Endothelial cell of umbilical vein (primary cell): Measurements from ENCODE around the gene CRIM1. TPM values are rescaled to one million over a fixed set of nuclear protein-coding genes. Genes with fewer than 3 reads are reported as not detected.

Source experiments
- BruUV-seq: library from RNA; stranded (reverse); fragments of 400-500 nt; replicated peaks from 2 replicates; lab custom pipeline; 2021; lab: Mats Ljungman, UMichigan
- CTCF ChIA-PET: fragments of 300-600, 350-600 bp; sonication (Branson Sonifier 250); formaldehyde crosslinking; loops from one replicate; lab custom pipeline; 2021; ENCODE audit warnings: antibody characterized with exemption, inconsistent platforms; lab: Charles Lee
- POLR2A ChIA-PET: fragments of 300-600, 350-600 bp; sonication (Branson Sonifier 250); formaldehyde crosslinking; loops from one replicate; lab custom pipeline; 2021; ENCODE audit warnings: antibody characterized with exemption, inconsistent platforms; lab: Charles Lee
- DNase-seq: peaks from one replicate; pipeline ENCODE4 v3.0.0-alpha.2; 2011; ENCODE audit warnings: low read depth, low spot score
- FAIRE-seq: peaks from 2 replicates; lab custom pipeline; 2011; peaks lifted over from hg19 to GRCh38; lab: Jason Lieb, UNC
- H2AFZ ChIP-seq: 2 replicates; pipeline ENCODE4 v1.6.0; 2012; ENCODE audit warnings: low read depth, low read length, control low read depth, inconsistent platforms
- H3K27ac ChIP-seq: 2 replicates; pipeline ENCODE4 v1.5.1; 2011; ENCODE audit warnings: low read depth, mild to moderate bottlenecking, control low read depth, low read length, moderate library complexity; ENCODE audit not compliant: insufficient read depth
- H3K27me3 ChIP-seq, 2 experiments: 2 replicates each; pipeline versions ENCODE4 v1.6.0 to v1.6.1; 2011; ENCODE audit warnings: low read length in 2 of 2, mixed read lengths in 1 of 2; ENCODE audit not compliant: control insufficient read depth in 2 of 2, insufficient read depth in 2 of 2
- H3K36me3 ChIP-seq, 2 experiments: 2 replicates in 1 of 2; 3 replicates in 1 of 2; pipeline ENCODE4 v1.5.1; 2011; ENCODE audit warnings: low read length in 2 of 2, mild to moderate bottlenecking in 1 of 2, moderate library complexity in 1 of 2; ENCODE audit not compliant: control insufficient read depth in 2 of 2, insufficient read depth in 2 of 2; ENCODE audit errors: extremely low read depth in 1 of 2
- H3K4me1 ChIP-seq: 3 replicates; pipeline ENCODE4 v1.5.1; 2011; ENCODE audit warnings: mild to moderate bottlenecking, low read length; ENCODE audit not compliant: control insufficient read depth, insufficient read depth; ENCODE audit errors: extremely low read depth
- H3K4me2 ChIP-seq: 2 replicates; pipeline ENCODE4 v1.6.1; 2011; ENCODE audit warnings: low read length, control low read depth, mixed read lengths; ENCODE audit not compliant: insufficient read depth
- H3K4me3 ChIP-seq, 3 experiments: fragments of 200-600 bp in 1 of 3; sonication (generic), shearing (Covaris generic) in 1 of 3; replicated peaks in 1 of 3; 2 replicates each; pipeline ENCODE4 v1.5.1; 2011 to 2016; ENCODE audit warnings: control low read depth in 3 of 3, low read length in 3 of 3, mild to moderate bottlenecking in 2 of 3, inconsistent platforms in 1 of 3, low read depth in 1 of 3, moderate library complexity in 1 of 3; ENCODE audit not compliant: insufficient read depth in 1 of 3
- H3K79me2 ChIP-seq: 2 replicates; pipeline ENCODE4 v1.6.0; 2012; ENCODE audit warnings: low read length, inconsistent platforms; ENCODE audit not compliant: control insufficient read depth, insufficient read depth
- H3K9ac ChIP-seq: replicated peaks from 2 replicates; pipeline ENCODE3; 2011; ENCODE audit warnings: low read length, control low read depth; ENCODE audit not compliant: insufficient read depth; ENCODE audit errors: extremely low read depth
- H3K9me1 ChIP-seq: replicated peaks from 3 replicates; pipeline ENCODE4 v1.6.0; 2011; ENCODE audit warnings: mild to moderate bottlenecking, low read length; ENCODE audit not compliant: control insufficient read depth, insufficient read depth; ENCODE audit errors: extremely low read depth
- H3K9me3 ChIP-seq: replicated peaks from 2 replicates; pipeline ENCODE4 v1.5.1; 2012; ENCODE audit warnings: low read length, inconsistent platforms; ENCODE audit not compliant: control insufficient read depth, insufficient read depth
- H4K20me1 ChIP-seq: replicated peaks from 2 replicates; pipeline ENCODE3; 2011; ENCODE audit warnings: mild to moderate bottlenecking, low read length; ENCODE audit not compliant: control insufficient read depth, insufficient read depth; ENCODE audit errors: extremely low read depth
- CTCF ChIP-seq, 2 donors: IDR thresholded peaks; 1 replicate in 1 of 2; 2 replicates in 1 of 2; pipeline ENCODE4 v1.5.1; 2011; ENCODE audit warnings: low read length in 2 of 2, mild to moderate bottlenecking in 2 of 2, moderate library complexity in 2 of 2, control low read depth in 1 of 2, inconsistent platforms in 1 of 2, low read depth in 1 of 2; ENCODE audit not compliant: insufficient read depth in 1 of 2; ENCODE audit errors: extremely low read depth in 1 of 2
- EZH2 ChIP-seq: IDR thresholded peaks from 2 replicates; pipeline ENCODE4 v1.6.1; 2012; ENCODE audit warnings: borderline replicate concordance, low read depth, mild to moderate bottlenecking, moderate library complexity, low read length, inconsistent platforms; ENCODE audit not compliant: severe bottlenecking
- FOS ChIP-seq: IDR thresholded peaks from 2 replicates; pipeline ENCODE4 v1.6.1; 2011; ENCODE audit warnings: mild to moderate bottlenecking, low read length, moderate library complexity, borderline replicate concordance; ENCODE audit not compliant: insufficient read depth
- GATA2 ChIP-seq: IDR thresholded peaks from 2 replicates; pipeline ENCODE4 v1.7.0; 2011; ENCODE audit warnings: low read depth, mild to moderate bottlenecking, moderate library complexity, mixed read lengths, low read length; ENCODE audit not compliant: insufficient read length, insufficient read depth
- JUN ChIP-seq: IDR thresholded peaks from 2 replicates; pipeline ENCODE4 v1.6.1; 2011; ENCODE audit warnings: borderline replicate concordance, low read depth; ENCODE audit not compliant: insufficient read length, insufficient read depth
- MAX ChIP-seq: IDR thresholded peaks from 2 replicates; pipeline ENCODE4 v1.6.1; 2011; ENCODE audit not compliant: insufficient read depth, insufficient read length
- MYC ChIP-seq: IDR thresholded peaks from one replicate; pipeline ENCODE4 v1.6.1; 2011; ENCODE audit warnings: mild to moderate bottlenecking, low read depth, low read length
- POLR2A ChIP-seq: IDR thresholded peaks from 2 replicates; pipeline ENCODE4 v1.6.1; 2012; ENCODE audit warnings: low read depth, mild to moderate bottlenecking, control low read depth, low read length
- POLR2AphosphoS5 ChIP-seq: IDR thresholded peaks from 2 replicates; pipeline ENCODE4 v1.6.1; 2012; ENCODE audit warnings: low read depth, mild to moderate bottlenecking, control low read depth, low read length, moderate library complexity; ENCODE audit not compliant: insufficient read depth
- dilution Hi-C: fragments of 300-500 bp; cut with MboI; formaldehyde crosslinking; loops from one replicate; pipeline ENCODE4 v1.15.0; 2019; ENCODE audit warnings: low sequenced_read_pairs; ENCODE audit not compliant: extremely low pct_ligation_motif_present
- intact Hi-C: fragments of 100-400 bp; cut with micrococcal nuclease; formaldehyde crosslinking; loops from one replicate; pipeline ENCODE4 v1.10.0; 2022
- polyA plus RNA-seq, 4 experiments: library from polyadenylated mRNA; depleted of rRNA in 3 of 4; stranded (reverse) in 3 of 4; unstranded in 1 of 4; fragments of >200 nt; gene quantifications; 2 replicates each; pipeline versions ENCODE4 v1.2.1 to v1.2.3, GENCODE V29; 2011 to 2012; ENCODE audit warnings: missing spikeins in 1 of 4
- total RNA-seq: library from RNA; stranded (reverse); gene quantifications from 2 replicates; pipeline ENCODE4 v1.2.3, GENCODE V29; 2021

The CRIM1 gene
- total and polyA plus RNA-seq, 2 donors (not counting 3 experiments of a cell fraction or from before 2014, with no cell fraction given) = 422 to 649 TPM

- peak overlapping the region; percentile 59 for H3K4me2 ChIP-seq
- H2AFZ ChIP-seq = no peak overlapping the region
- H3K9me3 ChIP-seq = no peaks in the 10 kb centered on the region
- H3K4me3 ChIP-seq = peak overlapping the region in 1 of 3 experiments; percentile 17
- no TSS peak for BruUV-seq
- TF ChIP-seq POLR2AphosphoS5 (peak; percentile 58), MYC (no peak)
- peaks cover 3% of the 10 kb centered on the region for H3K9me1 ChIP-seq
- ChIA-PET CTCF (interaction anchor here (0.8 to 4.5 kb wide), 7 partner anchors 15 to 82 kb away, joined by 3 to 16 read pairs (median 4); no protein-coding TSS in a partner anchor), POLR2A (interaction anchor here (1.2 to 1.3 kb wide), 2 partner anchors 15 to 49 kb away, joined by 3 to 4 read pairs; partner anchors contain the start of gene CRIM1)
- dilution Hi-C loops = no loop called here
- H3K27me3 ChIP-seq = no peaks in the 10 kb centered on the region
- peaks cover 96% of the 10 kb centered on the region for H3K4me1 ChIP-seq
- intact Hi-C loops = loop anchor here (1.0 kb wide), 1 partner anchor 9 kb away; no protein-coding TSS in a partner anchor
- H4K20me1 ChIP-seq = peaks cover 6% of the 10 kb centered on the region
- peaks cover 100% of the 10 kb centered on the region for H3K79me2 ChIP-seq
- H3K36me3 ChIP-seq = peaks cover 0 to 17% of the 10 kb centered on the region in 2 experiments
- no peak for FAIRE-seq
- peak overlapping the region; percentile 92 for H3K27ac ChIP-seq
- no peak for DNase-seq
- H3K9ac ChIP-seq = peak overlapping the region; percentile 45
Measured at GRCh38 chr2:36404318-36404717, 48.7 kb downstream of the CRIM1 start.

GRCh38 chr2:36404754-36405153 is 49.2 kb downstream of the CRIM1 start:
- peaks cover 0 to 16% of the 10 kb centered on the region in 2 experiments for H3K36me3 ChIP-seq

More at GRCh38 chr2:36404754-36405153, 49.2 kb downstream of the CRIM1 start:
- Histone ChIP-seq H3K4me3 (no peak overlapping the region), H3K4me2 (peak overlapping the region; percentile 59), H3K4me1 (peaks cover 97% of the 10 kb centered on the region), H3K9ac (peak overlapping the region; percentile 45), H3K27ac (peak overlapping the region; percentile 92), H3K27me3 (no peaks in the 10 kb centered on the region), H3K79me2 (peaks cover 100% of the 10 kb centered on the region), H3K9me1 (peaks cover 4% of the 10 kb centered on the region), H2AFZ (no peak overlapping the region), H3K9me3 (no peaks in the 10 kb centered on the region), H4K20me1 (peaks cover 6% of the 10 kb centered on the region)
- ChIA-PET POLR2A (interaction anchor here (0.7 to 1.3 kb wide), 3 partner anchors 9 to 50 kb away, joined by 3 to 4 read pairs (median 3); partner anchors contain the start of gene CRIM1), CTCF (interaction anchor here (1.1 to 4.5 kb wide), 8 partner anchors 8 to 81 kb away, joined by 3 to 16 read pairs (median 4); no protein-coding TSS in a partner anchor)
- dilution Hi-C loops (no loop called here), intact Hi-C loops (loop anchor here (1.0 kb wide), 1 partner anchor 9 kb away; no protein-coding TSS in a partner anchor)
- no TSS peak for BruUV-seq
- FAIRE-seq = no peak
- no peak for DNase-seq
- no peak for TF ChIP-seq FOS
- no peak for TF ChIP-seq GATA2
- no peak for TF ChIP-seq EZH2
- no peak for TF ChIP-seq MYC
- TF ChIP-seq CTCF (IDR thresholded peaks at IDR 0.05; ENCODE audit: extremely low read depth in 1 of 2, insufficient read depth in 1 of 2, low read depth in 1 of 2, low read length in 2 of 2) = no peak
- TF ChIP-seq POLR2AphosphoS5 = no peak
- TF ChIP-seq POLR2A = no peak
- TF ChIP-seq MAX = no peak
- TF ChIP-seq JUN = no peak
